CD4-positive, alpha-beta T cell treated with Interleukin-15 for 4 hours (primary cell): ENCODE data around the gene ZBTB20.
"Not testable (repeated sequence)": the region's sequence is repeated elsewhere in the genome, so short reads cannot be mapped to it uniquely, and the experiment has no call there.

ENCODE experiments used
- DNase-seq: peaks from one replicate; pipeline ENCODE4 v3.0.0-alpha.2; 2020; ENCODE audit warnings: low spot score

ZBTB20 gene

DNA sequence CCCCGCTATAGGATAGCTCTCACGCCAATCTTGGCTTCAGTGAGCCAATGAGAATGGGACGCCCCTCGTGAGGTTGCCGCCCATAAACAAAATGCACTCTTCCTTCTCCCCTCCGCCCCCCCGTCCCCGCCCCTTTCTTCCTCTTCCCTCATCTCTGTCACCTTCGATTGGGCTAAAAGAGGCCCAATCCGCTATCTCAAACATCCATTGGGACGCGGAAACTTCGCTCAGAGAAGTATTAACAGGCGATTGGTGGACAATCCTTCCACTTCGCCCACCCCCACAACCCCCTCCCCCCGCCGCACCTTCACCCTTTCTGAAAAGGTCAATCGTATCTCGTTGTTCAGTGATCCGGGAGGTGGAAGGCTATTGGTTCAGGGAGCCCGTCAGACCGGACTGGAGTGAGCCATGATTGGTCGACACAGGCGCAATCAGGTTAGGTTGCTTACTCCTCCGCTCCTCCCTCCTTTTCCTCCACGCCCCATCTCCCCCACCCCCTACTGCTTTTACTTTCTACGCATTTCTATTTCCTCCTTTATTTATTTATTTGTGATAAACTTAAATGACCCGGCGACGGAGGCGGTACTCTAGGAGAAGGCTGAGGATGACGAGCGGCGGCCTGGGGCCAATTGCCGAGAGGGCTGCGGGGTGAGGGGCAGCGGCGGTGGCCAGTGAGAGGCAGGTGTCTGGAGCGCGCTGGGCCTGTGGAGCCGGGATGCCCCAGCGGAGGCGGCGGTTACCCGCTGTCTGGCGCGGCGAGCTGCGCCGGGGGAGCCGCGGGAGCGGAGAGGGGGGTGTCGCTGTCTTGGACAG lies 447 bp upstream of the ZBTB20 start:
- peak; percentile 100 for DNase-seq

DNA sequence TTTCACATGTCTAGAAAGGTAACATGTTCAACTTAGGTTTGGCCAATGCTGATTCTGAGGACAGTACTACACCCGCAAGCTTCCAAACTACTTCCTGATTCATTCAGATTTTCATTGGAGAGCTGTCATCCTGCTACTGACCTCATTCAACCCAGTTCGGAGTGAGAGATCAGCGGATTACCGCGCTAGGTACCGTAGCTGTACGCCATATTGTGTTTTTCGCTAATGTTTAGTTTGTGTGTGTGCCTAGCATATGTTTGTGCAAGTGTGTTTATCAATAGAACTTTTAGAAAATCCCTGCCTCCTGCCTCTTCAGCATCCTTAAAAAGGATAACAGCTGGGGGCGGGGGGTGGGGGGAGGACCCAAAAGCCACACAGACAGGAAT lies 1.1 kb downstream of the ZBTB20 start:
- DNase-seq: peak; percentile 62

DNA sequence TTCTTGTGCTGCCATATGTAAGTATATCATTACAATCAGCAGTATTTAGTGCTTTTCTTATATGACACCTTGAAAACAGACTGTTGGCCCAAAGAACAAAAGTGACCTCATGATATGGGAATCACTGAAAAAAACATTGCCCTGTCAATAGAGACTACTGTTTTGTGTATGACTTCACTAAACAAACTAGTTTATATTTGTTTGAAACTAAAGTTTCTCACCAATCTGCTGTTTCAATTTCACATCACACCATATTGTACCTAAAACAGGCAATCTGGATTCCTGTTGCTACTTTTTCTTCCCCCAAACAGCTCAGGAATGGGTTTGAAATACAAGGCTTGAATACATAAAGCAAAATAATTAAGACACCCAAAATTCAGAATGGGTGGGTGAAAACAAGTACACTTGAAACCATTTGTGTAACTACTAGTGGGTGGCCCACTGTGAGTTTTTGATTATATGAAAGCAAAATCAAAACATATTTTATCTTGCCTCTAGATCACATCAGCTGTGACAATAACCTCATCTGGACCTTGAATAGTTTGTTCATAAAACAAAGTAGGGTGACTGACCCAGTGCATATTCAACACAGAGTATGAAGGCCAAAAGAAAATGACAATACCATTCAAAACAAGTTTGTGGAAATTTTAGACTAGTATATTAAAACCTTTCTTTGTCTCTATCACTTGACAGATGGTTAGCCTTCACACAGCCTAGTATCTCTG lies 5.9 kb downstream of the ZBTB20 start:
- no peak for DNase-seq

DNA sequence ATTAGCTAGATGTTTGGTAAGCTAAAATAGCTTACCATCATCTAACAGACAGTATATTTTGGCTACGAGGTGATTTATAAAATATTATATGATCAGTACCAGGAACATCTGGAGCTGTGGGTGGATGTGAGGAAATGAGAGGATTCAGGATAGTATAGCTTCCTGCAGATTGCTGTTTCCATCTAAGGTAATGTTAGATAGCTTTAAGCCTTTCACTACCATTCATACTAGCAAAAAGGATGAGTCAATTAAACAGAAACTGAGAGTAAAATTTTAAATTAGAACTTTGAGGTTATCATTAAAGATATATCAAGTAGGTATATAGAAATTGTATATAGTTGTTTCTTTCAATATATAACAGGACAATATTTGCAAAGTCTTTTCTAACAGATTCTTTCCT lies 8.0 kb downstream of the ZBTB20 start:
- no peak for DNase-seq

GRCh38 chr3:115134648-115135347 lies 12.3 kb downstream of the ZBTB20 start:
- no peak for DNase-seq

GRCh38 chr3:115127208-115127607 lies 19.9 kb downstream of the ZBTB20 start:
- DNase-seq: no peak

- DNase-seq: no peak
Measured at GRCh38 chr3:115120597-115120996, 26.5 kb downstream of the ZBTB20 start.

- DNase-seq: no peak
Measured at GRCh38 chr3:115113367-115113766, 33.7 kb downstream of the ZBTB20 start.

DNA sequence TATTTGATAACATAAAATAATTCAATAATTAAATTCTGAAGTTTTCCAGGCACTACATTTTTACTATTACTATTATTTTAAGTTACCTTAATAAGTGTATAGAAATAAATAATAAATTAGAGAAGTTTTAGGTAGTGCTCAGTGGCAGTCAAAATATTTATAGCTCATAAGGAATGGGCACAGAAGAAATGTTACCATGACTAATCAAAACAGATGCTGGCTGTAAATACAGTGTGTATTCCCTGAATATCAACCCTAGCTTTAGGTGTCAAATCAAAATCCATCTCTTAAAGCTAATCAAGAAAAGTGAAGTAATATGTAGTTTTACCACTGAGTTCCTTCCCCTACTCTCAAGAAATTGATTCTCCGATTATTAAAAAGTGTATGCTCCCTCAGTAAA lies 35.5 kb downstream of the ZBTB20 start:
- DNase-seq: no peak

- DNase-seq: no peak
Measured at GRCh38 chr3:115110830-115111229, 36.3 kb downstream of the ZBTB20 start.

- DNase-seq: not testable (repeated sequence)
Measured at GRCh38 chr3:115110066-115110465, 37.0 kb downstream of the ZBTB20 start.

DNA sequence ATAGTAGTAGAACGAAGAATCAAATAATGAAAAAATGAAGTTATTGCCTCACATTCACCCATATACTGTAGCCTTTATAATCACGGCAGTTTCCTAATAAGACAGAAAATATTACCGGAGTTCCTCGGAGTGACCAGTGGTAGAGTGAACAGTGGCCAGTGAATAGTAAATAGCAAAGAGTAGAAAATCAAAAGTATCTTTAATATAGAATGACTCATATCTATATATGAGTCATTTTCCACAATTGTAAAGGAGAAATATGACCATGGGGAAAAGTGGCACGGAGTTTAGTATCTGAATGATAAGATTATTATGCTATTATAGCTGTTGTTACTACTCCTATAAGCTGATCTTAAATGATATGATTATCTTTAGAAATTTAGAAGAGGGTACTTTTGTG lies 38.5 kb downstream of the ZBTB20 start:
- no peak for DNase-seq

GRCh38 chr3:115102046-115102445 lies 45.0 kb downstream of the ZBTB20 start:
- no peak for DNase-seq

GRCh38 chr3:115100806-115101205 lies 46.3 kb downstream of the ZBTB20 start:
- DNase-seq: no peak

GRCh38 chr3:115099986-115100571 lies 47.0 kb downstream of the ZBTB20 start:
- DNase-seq: peak; percentile 64

DNA sequence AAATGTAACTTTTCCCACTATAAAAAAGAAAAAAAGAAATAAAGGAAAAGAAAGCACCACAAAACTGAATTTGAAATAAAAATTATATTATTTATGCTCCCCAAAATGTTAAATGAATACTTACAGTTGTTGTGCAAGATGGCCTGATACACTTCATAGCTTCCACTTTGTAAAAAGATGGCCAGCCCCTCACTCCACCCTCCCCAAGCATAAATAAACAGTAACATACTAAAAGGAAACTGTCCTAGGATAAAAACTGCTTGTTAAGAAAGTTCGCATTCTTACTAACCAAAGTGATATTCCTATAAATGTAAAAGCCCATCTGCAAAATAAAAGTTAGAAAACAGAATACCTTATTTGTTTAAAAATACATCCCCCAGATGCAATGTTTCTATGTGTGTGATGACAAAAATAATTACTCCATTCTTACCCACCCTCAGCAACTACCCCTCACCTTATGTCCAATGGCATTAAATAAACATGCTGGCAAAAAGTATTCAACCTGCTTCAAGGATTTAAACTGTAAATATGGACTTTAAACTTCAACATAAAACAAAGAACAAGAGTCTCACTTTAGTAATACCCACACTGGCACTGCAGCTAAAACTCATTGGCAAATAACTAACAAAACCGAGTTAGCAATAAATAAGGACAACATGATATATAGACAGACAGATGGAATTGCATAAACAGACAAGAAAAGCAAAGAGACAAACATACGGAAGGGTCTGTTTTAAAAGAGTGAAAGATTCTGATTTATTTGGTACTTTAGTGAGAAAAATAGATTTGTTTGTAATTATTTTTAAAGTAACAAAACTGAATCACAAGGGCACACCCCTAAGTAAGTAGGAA lies 47.7 kb downstream of the ZBTB20 start:
- no peak for DNase-seq

GRCh38 chr3:115098354-115099073 lies 48.6 kb downstream of the ZBTB20 start:
- no peak for DNase-seq

DNA sequence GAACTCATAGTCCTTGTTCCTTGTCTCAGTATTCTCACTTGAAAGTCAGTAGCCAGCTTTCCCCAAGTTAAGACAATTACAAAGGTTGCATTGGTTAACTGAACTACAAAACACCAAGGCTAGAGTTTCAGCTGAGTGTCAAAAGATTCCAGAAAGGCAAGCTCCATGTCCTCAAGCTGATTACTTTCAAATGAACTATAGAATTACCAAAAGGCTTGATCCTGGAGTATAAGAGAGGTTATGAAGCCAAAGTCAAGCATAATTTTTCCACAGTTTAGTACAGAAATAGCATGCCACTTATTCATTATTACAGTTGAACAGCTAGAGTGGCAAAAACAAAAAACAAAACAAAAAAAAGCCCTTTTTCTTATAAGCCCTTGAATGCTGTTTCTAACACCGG lies 51.9 kb downstream of the ZBTB20 start:
- no peak for DNase-seq

DNA sequence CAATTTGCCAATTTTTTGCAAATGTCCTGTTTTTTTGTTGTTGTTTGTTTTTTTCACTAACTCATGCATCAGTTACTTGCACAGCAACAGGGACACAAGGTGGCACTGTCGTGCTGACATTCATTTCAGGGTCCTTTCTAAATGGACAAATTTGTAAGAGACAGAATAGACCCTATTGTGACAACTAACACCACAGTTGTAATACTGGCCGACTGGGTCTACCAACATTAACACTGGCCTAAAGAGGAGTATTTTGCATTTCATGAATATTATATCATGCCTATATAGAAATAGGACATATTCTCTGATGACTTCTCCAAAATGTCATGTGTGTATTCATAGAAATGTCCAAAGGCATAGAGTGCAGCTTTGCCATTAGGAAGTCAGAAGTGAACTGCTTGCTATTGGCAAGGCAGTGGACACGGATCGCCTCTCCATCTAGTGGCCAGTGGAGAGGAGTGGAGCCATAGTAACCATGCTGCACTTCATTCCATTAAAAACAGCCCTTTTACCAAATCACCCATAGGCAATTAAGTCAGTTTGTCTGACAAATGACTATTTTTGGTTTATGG lies 54.8 kb downstream of the ZBTB20 start:
- DNase-seq: peak; percentile 58

- no peak for DNase-seq
Measured at GRCh38 chr3:115090712-115091111, 56.4 kb downstream of the ZBTB20 start.

DNA sequence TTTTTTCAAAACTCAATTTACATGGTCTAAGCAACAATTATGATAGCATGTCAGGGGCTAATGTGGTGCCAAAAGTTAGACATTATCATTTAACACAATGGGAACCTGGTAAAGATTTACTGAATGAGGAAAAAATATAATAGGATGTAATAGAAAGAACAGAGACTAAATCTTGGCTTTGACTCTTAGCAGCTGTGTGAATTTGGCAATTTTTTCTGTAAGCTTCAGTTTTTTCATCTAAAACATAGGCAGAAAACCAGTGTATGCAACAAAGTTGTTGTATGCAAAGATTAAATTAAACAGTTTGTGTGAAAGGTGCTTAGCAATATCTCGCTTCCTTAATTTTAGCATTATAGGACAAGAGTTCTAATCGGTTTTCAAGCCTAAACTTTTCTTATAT lies 57.6 kb downstream of the ZBTB20 start:
- DNase-seq: no peak
